HG03159 (cell line): Measurements from ENCODE around the gene GPR78.
A peak's percentile ranks its signal among the peaks of the same experiment; 100 is the strongest.

Source experiments
- ATAC-seq: cut with Tn5 transposase; IDR thresholded peaks from one replicate; pipeline ENCODE4 v1.9.1; 2021; ENCODE audit warnings: mild to moderate bottlenecking, moderate library complexity; ENCODE audit not compliant: unreplicated experiment

The GPR78 gene

GRCh38 chr4:8580321-8581093 is at the start of gene GPR78:
Gene GPR78, plus strand, starts transcription at chr4:8580392. Its CDS starts 591 bp downstream, at chr4:8580983.
- no peak for ATAC-seq

GRCh38 chr4:8532245-8532781 is 47.9 kb upstream of the GPR78 start:
- no peak for ATAC-seq

- no peak for ATAC-seq
These were observed 46.8 kb upstream of the GPR78 start for GRCh38 chr4:8533274-8533865.

- ATAC-seq: peak; percentile 77
These were observed 46.1 kb upstream of the GPR78 start for GRCh38 chr4:8534129-8534528.

GRCh38 chr4:8534611-8535010 is 45.6 kb upstream of the GPR78 start:
- no peak for ATAC-seq

GRCh38 chr4:8536467-8536866 is 43.7 kb upstream of the GPR78 start:
- no peak for ATAC-seq

GRCh38 chr4:8537041-8537461 is 43.1 kb upstream of the GPR78 start:
- ATAC-seq: no peak

- no peak for ATAC-seq
These were observed 42.0 kb upstream of the GPR78 start for GRCh38 chr4:8538076-8538702.

GRCh38 chr4:8538703-8539567 is 41.3 kb upstream of the GPR78 start:
- ATAC-seq: no peak

GRCh38 chr4:8539661-8540060 is 40.5 kb upstream of the GPR78 start:
- ATAC-seq: peak; percentile 8

GRCh38 chr4:8540072-8540471 is 40.1 kb upstream of the GPR78 start:
- ATAC-seq: peak; percentile 50

- no peak for ATAC-seq
These were observed 39.6 kb upstream of the GPR78 start for GRCh38 chr4:8540586-8540985.

- ATAC-seq: no peak
These were observed 39.2 kb upstream of the GPR78 start for GRCh38 chr4:8540991-8541390.

- ATAC-seq: no peak
These were observed 38.0 kb upstream of the GPR78 start for GRCh38 chr4:8541981-8542715.

- no peak for ATAC-seq
These were observed 37.2 kb upstream of the GPR78 start for GRCh38 chr4:8542776-8543525.

GRCh38 chr4:8543623-8544022 is 36.6 kb upstream of the GPR78 start:
- no peak for ATAC-seq

- no peak for ATAC-seq
These were observed 35.9 kb upstream of the GPR78 start for GRCh38 chr4:8544282-8544681.

- no peak for ATAC-seq
These were observed 35.3 kb upstream of the GPR78 start for GRCh38 chr4:8544741-8545438.

GRCh38 chr4:8545439-8545765 is 34.8 kb upstream of the GPR78 start:
- ATAC-seq: no peak
